Measurements from ENCODE around the gene PCDH9.

DNA sequence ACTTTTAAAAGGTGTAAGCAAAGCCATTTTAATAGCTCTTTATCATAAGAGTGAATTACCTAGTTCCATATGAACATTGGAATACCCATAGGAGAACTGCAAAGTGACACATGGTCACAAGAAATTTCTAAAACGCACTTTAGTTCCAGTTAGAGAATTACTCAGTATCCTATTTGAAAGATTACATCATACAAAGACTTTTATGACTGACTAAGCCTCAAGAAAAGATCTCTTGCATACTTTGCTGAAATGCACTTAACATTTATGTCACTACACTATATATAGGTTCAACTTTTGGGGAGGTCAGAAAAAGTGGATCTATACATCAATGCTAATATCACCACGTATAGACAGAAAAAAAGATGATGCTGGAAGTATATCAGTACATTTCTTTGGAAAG lies 7.1 kb downstream of the PCDH9 start:
- TF ChIP-seq POLR2A (IDR thresholded peaks at IDR 0.05) (no peak), POLR2AphosphoS5 (IDR thresholded peaks at IDR 0.05; ENCODE audit: insufficient read depth in 1 of 2, low read depth in 1 of 2) (no peak)
- TF ChIP-seq, protein P1, sequence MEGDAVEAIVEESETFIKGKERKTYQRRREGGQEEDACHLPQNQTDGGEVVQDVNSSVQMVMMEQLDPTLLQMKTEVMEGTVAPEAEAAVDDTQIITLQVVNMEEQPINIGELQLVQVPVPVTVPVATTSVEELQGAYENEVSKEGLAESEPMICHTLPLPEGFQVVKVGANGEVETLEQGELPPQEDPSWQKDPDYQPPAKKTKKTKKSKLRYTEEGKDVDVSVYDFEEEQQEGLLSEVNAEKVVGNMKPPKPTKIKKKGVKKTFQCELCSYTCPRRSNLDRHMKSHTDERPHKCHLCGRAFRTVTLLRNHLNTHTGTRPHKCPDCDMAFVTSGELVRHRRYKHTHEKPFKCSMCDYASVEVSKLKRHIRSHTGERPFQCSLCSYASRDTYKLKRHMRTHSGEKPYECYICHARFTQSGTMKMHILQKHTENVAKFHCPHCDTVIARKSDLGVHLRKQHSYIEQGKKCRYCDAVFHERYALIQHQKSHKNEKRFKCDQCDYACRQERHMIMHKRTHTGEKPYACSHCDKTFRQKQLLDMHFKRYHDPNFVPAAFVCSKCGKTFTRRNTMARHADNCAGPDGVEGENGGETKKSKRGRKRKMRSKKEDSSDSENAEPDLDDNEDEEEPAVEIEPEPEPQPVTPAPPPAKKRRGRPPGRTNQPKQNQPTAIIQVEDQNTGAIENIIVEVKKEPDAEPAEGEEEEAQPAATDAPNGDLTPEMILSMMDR (IDR thresholded peaks at IDR 0.05) = no peak
